NCI-H146 treated with DMSO at 0.1 percent for 48 hours (cell line): ENCODE results near the gene OGDH.
A peak's percentile ranks its signal among the peaks of the same experiment; 100 is the strongest.
"Not testable (repeated sequence)": the region's sequence is repeated elsewhere in the genome, so short reads cannot be mapped to it uniquely, and the experiment has no call there.

Source experiments
- DNase-seq: peaks from one replicate; lab custom pipeline; 2025; ENCODE audit not compliant: unreplicated experiment; lab: John Stamatoyannopoulos, UW

Gene OGDH

DNA sequence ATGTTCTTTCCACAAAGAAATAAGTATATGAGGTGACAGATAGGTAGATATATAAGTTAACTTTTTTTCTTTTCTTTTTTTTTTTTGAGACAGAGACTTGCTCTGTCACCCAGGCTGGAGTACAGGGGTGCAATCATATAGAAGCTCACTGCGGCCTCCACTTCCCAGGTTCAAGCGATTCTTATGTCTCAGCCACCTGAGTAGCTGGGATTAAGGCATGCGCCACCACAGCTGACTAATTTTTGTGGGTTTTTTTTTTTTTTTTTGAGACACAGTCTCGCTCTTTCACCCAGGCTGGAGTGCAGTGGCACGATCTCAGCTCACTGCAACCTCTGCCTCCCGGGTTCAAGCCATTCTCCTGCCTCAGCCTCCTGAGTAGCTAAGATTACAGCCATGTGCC lies 126.5 kb downstream of the OGDH start:
- not testable (repeated sequence) for DNase-seq

- DNase-seq = no peak
These were observed 127.5 kb downstream of the OGDH start for GRCh38 chr7:44733708-44734481.

GRCh38 chr7:44735403-44736165 lies 129.2 kb downstream of the OGDH start:
- DNase-seq = no peak

GRCh38 chr7:44736896-44737295 lies 130.5 kb downstream of the OGDH start:
- no peak for DNase-seq

GRCh38 chr7:44738051-44738723 lies 131.8 kb downstream of the OGDH start:
- DNase-seq = no peak

- DNase-seq = no peak
These were observed 132.6 kb downstream of the OGDH start for GRCh38 chr7:44738876-44739665.

- DNase-seq = no peak
These were observed 133.6 kb downstream of the OGDH start for GRCh38 chr7:44740055-44740454.

GRCh38 chr7:44743750-44744149 lies 137.3 kb downstream of the OGDH start:
- DNase-seq = no peak

- peak; percentile 68 for DNase-seq
These were observed 141.9 kb downstream of the OGDH start, which contains the start of gene ZMIZ2 for GRCh38 chr7:44748045-44748947. Gene ZMIZ2, plus strand, starts transcription at chr7:44748847. Its CDS starts 7,403 bp downstream, at chr7:44756250.

DNA sequence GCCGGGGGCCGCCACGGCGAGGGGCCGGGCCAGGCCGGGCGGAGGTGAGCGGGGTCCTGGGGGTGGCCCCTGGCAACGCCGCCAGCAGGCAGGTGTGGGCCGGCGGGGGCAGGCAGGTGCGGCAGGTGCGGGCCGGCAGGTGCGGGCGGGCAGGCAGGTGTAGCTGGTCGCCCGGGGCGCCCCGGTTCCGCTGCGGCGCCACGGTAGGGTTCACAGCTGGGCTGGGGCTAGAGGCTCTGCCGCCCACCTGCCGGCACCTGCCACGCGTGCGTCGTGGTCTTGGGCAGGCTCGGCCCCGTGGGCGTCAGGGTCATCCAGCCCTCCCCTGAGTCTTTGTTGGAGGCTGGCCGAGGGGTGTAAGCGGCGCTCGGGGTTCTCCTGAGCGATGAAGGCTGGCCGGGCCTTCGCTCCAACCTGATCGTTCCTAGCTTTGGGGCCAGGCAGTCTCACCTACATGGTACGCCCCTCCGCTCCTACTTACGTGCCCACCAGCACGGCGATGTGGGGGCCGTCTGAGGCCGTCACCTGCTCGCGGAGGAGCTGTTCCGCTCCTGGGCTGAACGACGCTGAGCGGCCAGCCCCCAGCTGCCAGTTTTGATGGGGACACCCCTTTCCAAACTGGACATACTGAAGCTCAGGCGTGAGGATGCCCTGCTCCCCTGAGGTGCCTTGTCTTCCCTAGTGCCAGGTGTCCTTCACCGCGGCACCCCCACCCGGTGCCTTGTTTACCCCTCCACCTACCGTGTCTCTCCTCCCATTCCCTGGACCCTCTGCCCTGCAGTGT lies 142.7 kb downstream of the OGDH start:
- DNase-seq = no peak

GRCh38 chr7:44749992-44750391 lies 143.6 kb downstream of the OGDH start:
- DNase-seq = no peak

GRCh38 chr7:44750424-44750823 lies 144.0 kb downstream of the OGDH start:
- DNase-seq = no peak

GRCh38 chr7:44750921-44751571 lies 144.6 kb downstream of the OGDH start:
- DNase-seq = no peak

- DNase-seq = no peak
These were observed 146.4 kb downstream of the OGDH start for GRCh38 chr7:44752822-44753221.

- DNase-seq = no peak
These were observed 148.6 kb downstream of the OGDH start for GRCh38 chr7:44754802-44755697.

DNA sequence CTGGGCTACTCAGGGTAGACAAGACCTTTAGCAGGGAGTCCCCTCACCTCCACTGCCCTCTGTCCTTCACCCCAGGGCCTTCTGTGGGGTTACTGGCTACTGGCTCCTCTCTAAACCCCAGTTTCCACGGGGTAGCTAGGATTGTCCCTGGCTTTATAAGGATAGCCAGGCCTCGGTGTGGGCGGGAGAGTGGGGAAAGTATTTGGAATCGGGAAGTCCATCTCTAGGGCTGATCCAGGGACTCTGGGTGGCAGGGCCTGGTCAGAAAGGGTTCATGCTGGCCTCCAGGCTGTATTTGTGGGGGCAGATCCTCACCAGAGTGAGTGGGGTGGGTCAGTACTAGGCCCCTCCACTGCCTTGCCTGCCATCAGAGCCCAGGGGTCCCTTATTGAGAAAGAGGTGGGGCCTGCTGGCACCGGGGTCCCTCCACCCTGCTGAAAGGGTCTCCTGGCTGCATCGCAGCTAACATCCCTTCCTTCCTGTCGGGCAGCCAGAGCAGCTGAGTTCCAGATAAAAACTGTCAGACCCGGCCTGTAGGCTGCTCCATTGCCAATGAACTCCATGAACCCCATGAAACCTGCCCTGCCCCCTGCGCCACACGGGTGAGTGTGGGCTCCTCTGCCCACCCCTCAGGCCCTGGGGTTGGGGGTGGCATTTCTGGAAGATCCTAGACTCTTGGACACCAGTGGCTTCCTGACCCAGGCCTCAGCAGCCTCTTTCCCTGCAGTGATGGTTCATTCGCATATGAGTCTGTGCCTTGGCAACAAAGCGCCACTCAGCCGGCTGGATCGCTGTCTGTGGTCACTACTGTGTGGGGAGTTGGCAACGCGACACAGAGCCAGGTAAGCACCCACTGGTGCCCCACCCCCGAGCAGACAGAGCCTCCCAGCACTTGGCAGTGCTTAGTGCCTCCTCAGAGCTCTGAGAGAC lies 149.5 kb downstream of the OGDH start:
- DNase-seq = no peak

- no peak for DNase-seq
These were observed 150.5 kb downstream of the OGDH start for GRCh38 chr7:44756904-44757303.
